Measurements from ENCODE around the gene DAB1. TPM values are rescaled to one million over a fixed set of nuclear protein-coding genes. Genes with fewer than 3 reads are reported as not detected.

The DAB1 gene
- total RNA-seq, 4 donors from 2014 or later = 0.48 to 1.1 (median 0.70) TPM

DNA sequence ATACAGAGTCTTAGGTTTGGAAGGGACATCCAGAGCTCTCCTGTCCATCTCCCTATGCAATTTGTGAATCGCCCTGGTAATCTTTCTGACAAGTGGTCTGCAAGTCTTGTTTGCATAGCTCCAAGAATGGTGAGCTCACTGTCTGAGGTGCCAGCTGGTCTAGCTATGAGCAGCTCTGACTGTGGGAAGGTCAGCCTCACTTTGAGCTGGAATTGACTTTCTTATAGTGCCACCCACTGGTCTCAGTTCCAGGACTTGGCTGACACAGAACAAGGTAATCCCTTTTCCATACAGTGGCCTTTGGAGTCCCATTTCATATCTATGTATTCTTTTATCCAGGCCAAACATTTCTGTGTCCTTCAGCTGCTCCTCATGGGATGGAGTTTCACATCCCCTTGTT is 362.5 kb downstream of the DAB1 start:
- DNase-seq (ENCODE audit: low spot score) = no peak
- TF ChIP-seq, protein P1, sequence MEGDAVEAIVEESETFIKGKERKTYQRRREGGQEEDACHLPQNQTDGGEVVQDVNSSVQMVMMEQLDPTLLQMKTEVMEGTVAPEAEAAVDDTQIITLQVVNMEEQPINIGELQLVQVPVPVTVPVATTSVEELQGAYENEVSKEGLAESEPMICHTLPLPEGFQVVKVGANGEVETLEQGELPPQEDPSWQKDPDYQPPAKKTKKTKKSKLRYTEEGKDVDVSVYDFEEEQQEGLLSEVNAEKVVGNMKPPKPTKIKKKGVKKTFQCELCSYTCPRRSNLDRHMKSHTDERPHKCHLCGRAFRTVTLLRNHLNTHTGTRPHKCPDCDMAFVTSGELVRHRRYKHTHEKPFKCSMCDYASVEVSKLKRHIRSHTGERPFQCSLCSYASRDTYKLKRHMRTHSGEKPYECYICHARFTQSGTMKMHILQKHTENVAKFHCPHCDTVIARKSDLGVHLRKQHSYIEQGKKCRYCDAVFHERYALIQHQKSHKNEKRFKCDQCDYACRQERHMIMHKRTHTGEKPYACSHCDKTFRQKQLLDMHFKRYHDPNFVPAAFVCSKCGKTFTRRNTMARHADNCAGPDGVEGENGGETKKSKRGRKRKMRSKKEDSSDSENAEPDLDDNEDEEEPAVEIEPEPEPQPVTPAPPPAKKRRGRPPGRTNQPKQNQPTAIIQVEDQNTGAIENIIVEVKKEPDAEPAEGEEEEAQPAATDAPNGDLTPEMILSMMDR (IDR thresholded peaks at IDR 0.05) = no peak
- no peak for ATAC-seq (ENCODE audit: low FRiP score)

DNA sequence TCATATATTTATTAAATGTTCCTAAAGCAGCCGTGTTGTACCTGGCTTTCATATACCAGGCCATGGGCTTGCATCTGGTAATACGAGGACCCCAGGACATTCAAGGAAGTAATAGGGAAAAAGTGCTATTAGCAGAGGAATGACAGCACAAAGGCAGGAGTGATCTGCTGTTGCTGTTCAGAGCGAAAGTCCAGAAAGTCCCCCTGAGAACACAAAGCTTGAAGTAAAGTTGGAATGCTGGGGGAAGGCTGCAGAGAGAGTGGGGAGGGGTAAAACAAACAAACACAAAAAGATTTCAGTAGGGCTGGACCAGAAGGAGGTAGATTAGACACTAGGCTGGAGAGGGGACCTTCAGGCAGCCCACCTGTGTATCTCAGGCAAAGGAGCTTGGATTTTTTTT is 363.4 kb downstream of the DAB1 start:
- TF ChIP-seq, protein P1 (IDR thresholded peaks at IDR 0.05) = no peak
- DNase-seq (ENCODE audit: low spot score) = no peak
- ATAC-seq (ENCODE audit: low FRiP score) = no peak

DNA sequence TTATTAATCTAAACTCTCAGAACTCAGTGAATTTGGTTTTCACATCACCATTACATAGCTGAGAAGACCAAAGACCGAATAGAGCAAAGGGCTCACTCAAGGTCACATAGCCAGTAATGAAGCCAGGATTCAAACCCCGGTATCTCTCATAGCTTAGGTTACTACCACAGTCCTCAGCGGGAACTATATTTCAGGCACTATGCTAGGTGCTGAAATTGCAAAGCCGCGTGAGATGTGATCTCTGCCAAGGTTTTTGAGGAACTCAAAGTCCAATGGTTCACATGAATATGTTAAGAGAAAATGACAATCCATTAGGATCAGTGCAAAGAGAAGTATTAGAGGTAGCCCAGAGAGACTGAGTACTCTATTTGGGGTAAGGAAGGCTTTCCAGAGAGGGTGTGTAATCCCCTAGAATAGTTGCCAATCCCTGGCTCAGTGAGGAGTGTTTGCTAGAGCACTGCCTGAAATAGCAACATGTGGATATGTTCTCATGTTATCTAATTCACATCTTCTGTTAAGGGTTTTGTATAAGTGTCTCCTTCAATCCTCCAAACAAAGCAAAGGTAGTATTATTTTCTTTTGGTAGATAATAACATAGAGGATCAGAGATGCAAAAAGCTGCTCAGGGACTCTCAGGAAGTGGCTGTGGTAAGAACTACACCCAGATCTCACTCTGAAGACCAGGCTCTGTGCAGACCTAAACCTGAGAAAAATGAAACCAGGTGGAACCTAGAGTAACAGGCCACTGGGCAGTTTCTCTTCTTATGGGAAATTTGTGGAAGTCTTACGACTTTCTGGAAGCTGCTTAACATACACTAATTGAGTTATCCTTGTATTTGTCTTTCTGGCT is 365.0 kb downstream of the DAB1 start:
- ATAC-seq (ENCODE audit: low FRiP score) (no peak), DNase-seq (ENCODE audit: low spot score) (no peak)
- TF ChIP-seq, protein P1 (IDR thresholded peaks at IDR 0.05) = no peak

DNA sequence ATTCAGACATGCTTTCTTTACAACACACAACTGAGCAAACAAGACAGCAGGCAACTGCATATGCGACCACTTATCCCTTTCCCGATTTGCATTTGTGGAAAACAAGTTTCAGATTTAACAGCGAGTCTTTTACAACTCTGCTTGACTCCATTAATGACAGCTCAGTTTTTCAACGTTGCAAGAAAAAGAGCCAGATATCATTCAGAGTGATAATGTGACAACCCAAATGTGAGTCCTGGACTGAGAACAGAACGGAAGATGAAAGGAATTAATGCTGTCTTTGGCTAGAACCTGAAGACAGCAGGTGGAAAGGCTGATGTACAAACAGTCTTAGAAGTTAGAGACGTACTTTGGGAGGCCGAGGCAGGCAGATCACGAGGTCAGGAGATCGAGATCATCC is 375.0 kb downstream of the DAB1 start:
- ATAC-seq (ENCODE audit: low FRiP score) (no peak), DNase-seq (ENCODE audit: low spot score) (no peak)
- TF ChIP-seq, protein P1 (IDR thresholded peaks at IDR 0.05) = no peak

DNA sequence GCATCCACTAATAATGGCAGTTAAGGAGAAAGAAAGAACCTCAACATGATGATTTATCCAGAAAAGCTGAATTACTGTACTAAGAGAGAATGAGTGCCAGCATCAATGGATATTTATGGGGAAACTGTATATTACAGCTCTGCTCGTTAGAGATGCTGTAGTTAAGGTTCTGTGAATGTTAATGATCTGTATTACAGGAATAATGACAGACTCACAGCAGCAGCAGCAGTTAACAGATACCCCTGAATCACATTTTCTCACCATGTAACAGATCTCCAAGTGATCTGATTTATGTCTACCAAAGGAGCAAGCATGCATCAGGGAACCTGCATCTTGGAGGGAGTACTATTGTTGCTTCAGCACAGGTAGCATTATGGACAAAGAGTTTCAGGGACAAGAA is 377.4 kb downstream of the DAB1 start:
- TF ChIP-seq, protein P1 (IDR thresholded peaks at IDR 0.05) = no peak
- DNase-seq (ENCODE audit: low spot score) = no peak

DNA sequence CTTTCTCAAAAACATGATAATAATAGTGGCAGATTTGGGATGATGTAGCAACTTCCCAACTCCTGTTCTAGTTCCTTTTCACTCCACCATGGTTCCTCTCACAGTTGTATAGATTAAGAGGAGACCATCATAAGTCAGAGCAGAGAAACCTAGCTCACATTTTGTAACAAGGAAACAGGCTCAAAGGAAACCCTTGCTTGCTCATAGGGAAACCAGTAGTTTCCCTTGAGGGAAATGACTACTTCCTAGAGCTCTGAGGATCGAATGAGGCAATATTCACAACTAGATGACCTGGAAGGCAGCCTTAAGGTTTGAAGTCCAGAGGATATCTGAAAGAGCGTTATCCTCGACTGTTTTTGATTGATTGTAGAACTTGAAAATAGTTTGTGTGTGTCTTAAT is 382.0 kb downstream of the DAB1 start:
- TF ChIP-seq, protein P1 (IDR thresholded peaks at IDR 0.05) = no peak
- DNase-seq (ENCODE audit: low spot score) = no peak
- ATAC-seq (ENCODE audit: low FRiP score) = no peak

More for the DNA sequence above, 377.4 kb downstream of the DAB1 start:
- ATAC-seq (ENCODE audit: low FRiP score) = no peak

DNA sequence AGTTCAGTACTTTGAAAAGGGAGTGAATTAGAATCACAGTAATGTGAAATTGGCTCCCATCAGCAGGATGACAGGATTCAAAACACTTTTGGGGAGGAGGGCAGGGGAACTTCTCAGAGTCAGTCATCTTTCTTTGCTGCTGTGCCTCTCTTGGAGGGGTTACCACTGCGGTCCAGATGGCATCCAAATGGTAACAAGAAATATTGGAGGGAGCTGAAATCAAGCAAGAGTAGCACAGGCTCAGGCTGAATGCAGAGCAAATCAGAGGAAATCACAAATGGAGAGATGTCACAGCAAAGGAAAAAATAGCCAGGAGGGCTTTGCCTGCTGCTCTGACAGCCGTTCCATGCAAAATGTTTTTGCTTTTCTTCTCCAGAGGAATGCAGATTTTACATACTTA is 383.0 kb downstream of the DAB1 start:
- DNase-seq (ENCODE audit: low spot score) (no peak), ATAC-seq (ENCODE audit: low FRiP score) (no peak)

More for the DNA sequence above, 383.0 kb downstream of the DAB1 start:
- TF ChIP-seq, protein P1 (IDR thresholded peaks at IDR 0.05) = no peak

All from omental fat pad (tissue), 4 donors.